Measurements from ENCODE around the gene PLN. TPM values are rescaled to one million over a fixed set of nuclear protein-coding genes. Genes with fewer than 3 reads are reported as not detected.

PLN gene
- total and polyA plus RNA-seq, 9 of the 15 experiments (the other 6 are each of a cell fraction or from before 2014, with no cell fraction given) = 0.03 to 0.30 (median 0.03) TPM; not detected in 6

- Histone ChIP-seq H3K36me3 (ENCODE audit: control insufficient read depth, insufficient read depth, low read length) (peaks cover 3% of the 10 kb centered on the region; the same call in 1 of the 3 replicates), H3K27ac (ENCODE audit: extremely low read depth, low read depth, low read length) (no peak overlapping the region), H3K9ac (ENCODE audit: insufficient read depth in 1 of 2, low read depth in 2 of 2, low read length in 2 of 2) (no peak overlapping the region), H3K9me1 (ENCODE audit: control insufficient read depth, insufficient read depth, low read length) (no peaks in the 10 kb centered on the region), H3K4me2 (ENCODE audit: insufficient read depth, low read length) (no peak overlapping the region), H3K4me3 (no peak overlapping the region), H2AFZ (ENCODE audit: low read depth, low read length) (no peak overlapping the region), H3K4me1 (replicated peaks in 1 of 2; ENCODE audit: control insufficient read depth in 2 of 2, insufficient read depth in 2 of 2, low read length in 2 of 2) (no peaks in the 10 kb centered on the region), H3K79me2 (ENCODE audit: control insufficient read depth, insufficient read depth, low read length) (0 out of 3 replicates have a peak, but pooled peaks cover 6% of the 10 kb centered on the region), H3K27me3 (ENCODE audit: control insufficient read depth in 2 of 2, insufficient read depth in 2 of 2, low read length in 2 of 2) (no peaks in the 10 kb centered on the region), H4K20me1 (replicated peaks; ENCODE audit: control insufficient read depth, insufficient read depth, low read length) (no peaks in the 10 kb centered on the region), H3K9me3 (replicated peaks; ENCODE audit: control insufficient read depth, insufficient read depth, low read depth, low read length) (no peaks in the 10 kb centered on the region)
- CTCF ChIA-PET (ENCODE audit: low intra/inter-chr PET ratio) = no interaction called here
- WGBS (ENCODE audit: insufficient coverage, low coverage, missing lambda C conversion rate) = 53% methylated on average over 2 of the region's 2 CpGs
- intact Hi-C loops (cut with micrococcal nuclease) (no loop called here), in situ Hi-C loops (cut with MboI) (no loop called here)
- POLR2A ChIA-PET = no interaction called here
- DNase-seq (ENCODE audit: extremely low read depth in 1 of 4, low spot score in 3 of 4) (no peak), ATAC-seq (no peak), FAIRE-seq (no peak)
- BruUV-seq (replicated peaks) = no TSS peak
- no peak for TF ChIP-seq ZNF143 (CRISPR knock-in tag; IDR thresholded peaks at IDR 0.05)
- TF ChIP-seq HDAC2 (IDR thresholded peaks at IDR 0.05) = no peak
- no peak for TF ChIP-seq ZNF639 (CRISPR knock-in tag; conservative IDR thresholded peaks at IDR 0.05 in 1 of 2, IDR thresholded peaks at IDR 0.05 in 1 of 2)
- no peak for TF ChIP-seq ILK (tag; IDR thresholded peaks at IDR 0.05; ENCODE audit: borderline replicate concordance, low read depth)
- TF ChIP-seq MED1 (CRISPR knock-in tag; IDR thresholded peaks at IDR 0.05; ENCODE audit: borderline replicate concordance) = no peak
- no peak for TF ChIP-seq KLF1 (tag; IDR thresholded peaks at IDR 0.05)
- no peak for TF ChIP-seq NFYB (IDR thresholded peaks at IDR 0.05; ENCODE audit: extremely low read depth, insufficient read length)
- no peak for TF ChIP-seq ZNF398 (CRISPR knock-in tag; IDR thresholded peaks at IDR 0.05)
- no peak for TF ChIP-seq VEZF1 (CRISPR knock-in tag; IDR thresholded peaks at IDR 0.05)
- TF ChIP-seq NFIC (IDR thresholded peaks at IDR 0.05) = no peak
- TF ChIP-seq EZH2 (IDR thresholded peaks at IDR 0.05; ENCODE audit: borderline replicate concordance, low read depth, low read length) = no peak
- no peak for TF ChIP-seq RNF219 (CRISPR knock-in tag; IDR thresholded peaks at IDR 0.05)
- TF ChIP-seq ZNF695 (CRISPR knock-in tag; IDR thresholded peaks at IDR 0.05) = no peak
- TF ChIP-seq BHLHE40 (IDR thresholded peaks at IDR 0.05; ENCODE audit: low read length) = no peak
- no peak for TF ChIP-seq ZNF507 (tag; conservative IDR thresholded peaks at IDR 0.05)
These were observed 23.4 kb upstream of the PLN start for GRCh38 chr6:118524686-118525085.
